HTR-8/SVneo (cell line): ENCODE data around the gene ARMC5.
"Not testable (repeated sequence)": the region's sequence is repeated elsewhere in the genome, so short reads cannot be mapped to it uniquely, and the experiment has no call there.

Source experiments
- DNase-seq: peaks from one replicate; pipeline ENCODE4 v3.0.0; 2011; ENCODE audit warnings: low spot score, mixed read lengths; ENCODE audit not compliant: insufficient read length
- FAIRE-seq: peaks from 2 replicates; lab custom pipeline; 2011; peaks lifted over from hg19 to GRCh38; lab: Jason Lieb, UNC

The ARMC5 gene

GRCh38 chr16:31430380-31431052, 28.8 kb upstream of the ARMC5 start:
- FAIRE-seq (no peak), DNase-seq (no peak)

DNA sequence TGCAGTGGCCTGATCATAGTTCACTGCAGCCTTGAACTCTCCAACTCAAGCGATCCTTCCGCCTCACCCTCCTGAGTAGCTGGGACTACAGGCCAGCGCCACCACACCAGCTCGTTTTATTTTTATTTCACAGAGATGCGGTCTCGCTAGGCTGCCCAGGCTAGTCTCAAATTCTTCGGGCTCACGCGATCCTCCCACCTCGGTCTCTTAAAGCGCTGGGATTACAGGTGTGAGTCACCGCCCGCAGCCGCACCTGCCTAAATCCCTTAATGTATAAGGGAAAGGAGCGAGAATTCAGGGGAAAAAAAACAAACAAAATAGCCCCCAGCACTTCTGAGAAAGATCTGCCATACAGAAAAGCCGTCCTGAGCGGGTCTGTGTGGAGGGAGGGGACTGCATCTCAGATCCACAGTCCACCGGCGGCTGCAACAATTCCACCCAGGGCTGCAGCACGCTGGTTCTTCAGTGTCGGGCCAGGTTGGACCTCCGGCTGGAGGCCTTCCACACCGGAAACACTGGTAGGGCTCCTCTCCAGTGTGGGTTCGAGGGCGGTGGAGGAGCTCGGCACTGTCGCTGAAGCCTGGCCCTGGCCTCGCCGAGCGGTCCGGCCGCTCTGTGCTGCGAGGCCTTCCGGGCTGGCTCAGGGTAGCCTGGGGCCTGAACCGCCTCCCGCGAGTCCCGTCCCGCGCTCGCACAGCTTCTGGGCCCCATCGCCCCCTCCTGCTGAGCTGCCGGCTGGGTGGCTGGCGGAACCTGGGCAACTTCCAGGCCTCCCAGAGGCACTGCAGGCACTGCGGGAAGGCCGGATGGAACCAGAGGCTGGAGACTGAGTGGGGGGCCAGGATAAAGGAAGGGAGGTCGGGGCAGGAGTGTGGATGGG, 23.7 kb upstream of the ARMC5 start:
- DNase-seq (no peak), FAIRE-seq (no peak)

- DNase-seq, result no peak
- no peak for FAIRE-seq
Observed at GRCh38 chr16:31436221-31437045, 22.9 kb upstream of the ARMC5 start.

GRCh38 chr16:31438414-31438813, 20.9 kb upstream of the ARMC5 start:
- no peak for DNase-seq
- no peak for FAIRE-seq

DNA sequence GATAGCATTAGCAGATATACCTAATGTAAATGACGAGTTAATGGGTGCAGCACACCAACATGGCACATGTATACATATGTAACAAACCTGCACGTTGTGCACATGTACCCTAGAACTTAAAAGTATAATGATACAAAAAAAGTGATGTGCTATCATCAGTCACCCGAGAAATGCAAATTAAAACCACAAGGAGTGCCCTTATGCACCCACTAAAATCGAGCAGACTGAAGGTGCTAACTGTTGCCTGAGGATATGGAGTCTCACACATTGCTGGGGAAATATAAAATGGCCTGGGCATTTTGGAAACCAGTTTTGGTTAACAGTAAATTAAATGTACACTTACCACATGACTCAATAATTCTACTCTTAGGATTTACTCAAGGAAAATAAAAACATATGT, 20.3 kb upstream of the ARMC5 start:
- FAIRE-seq, DNase-seq: not testable (repeated sequence)

- DNase-seq, result no peak
- FAIRE-seq, result no peak
Observed at GRCh38 chr16:31439519-31439918, 19.8 kb upstream of the ARMC5 start.

- FAIRE-seq (no peak), DNase-seq (no peak)
Observed at GRCh38 chr16:31440516-31441184, 18.7 kb upstream of the ARMC5 start.

DNA sequence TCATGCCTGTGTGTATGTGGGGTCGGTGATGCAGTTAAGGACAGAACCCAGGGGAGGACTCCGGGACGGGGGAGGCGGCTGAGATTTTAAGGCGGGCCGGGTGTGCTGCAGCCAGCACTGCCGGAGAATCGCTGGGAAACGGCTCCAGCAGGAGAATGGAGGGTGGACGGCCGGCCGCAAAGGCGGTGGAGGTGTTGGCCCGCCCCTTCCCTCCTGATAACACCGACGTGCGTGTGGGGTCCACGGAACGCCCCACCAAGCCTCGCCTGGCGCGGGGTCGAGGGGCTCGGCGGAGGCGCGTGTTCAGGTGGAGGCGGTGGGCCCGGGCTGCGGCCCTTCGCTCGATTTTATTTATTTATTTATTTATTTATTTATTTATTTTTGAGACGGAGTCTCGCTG, 17.3 kb upstream of the ARMC5 start:
- DNase-seq, result no peak
- FAIRE-seq, result no peak

DNA sequence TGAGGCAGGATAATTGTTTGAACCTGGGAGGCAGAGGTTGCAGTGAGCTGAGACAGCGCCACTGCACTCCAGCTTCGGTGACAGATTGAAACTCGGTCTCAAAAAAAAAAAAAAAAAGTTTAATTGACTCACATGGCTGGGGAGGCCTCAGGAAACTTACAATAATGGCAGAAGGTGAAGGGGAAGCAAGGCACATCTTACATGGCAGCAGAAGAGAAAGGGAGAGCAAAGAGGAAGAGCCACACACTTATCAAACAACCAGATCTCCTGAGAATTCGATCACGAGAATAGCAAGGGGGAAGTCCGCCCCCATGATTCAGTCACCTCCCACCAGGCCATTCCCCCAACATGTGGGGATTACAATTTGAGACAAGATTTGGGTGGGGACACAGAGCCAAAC, 13.4 kb upstream of the ARMC5 start:
- not testable (repeated sequence) for FAIRE-seq, DNase-seq

GRCh38 chr16:31451201-31451600, 8.1 kb upstream of the ARMC5 start:
- no peak for FAIRE-seq
- no peak for DNase-seq

DNA sequence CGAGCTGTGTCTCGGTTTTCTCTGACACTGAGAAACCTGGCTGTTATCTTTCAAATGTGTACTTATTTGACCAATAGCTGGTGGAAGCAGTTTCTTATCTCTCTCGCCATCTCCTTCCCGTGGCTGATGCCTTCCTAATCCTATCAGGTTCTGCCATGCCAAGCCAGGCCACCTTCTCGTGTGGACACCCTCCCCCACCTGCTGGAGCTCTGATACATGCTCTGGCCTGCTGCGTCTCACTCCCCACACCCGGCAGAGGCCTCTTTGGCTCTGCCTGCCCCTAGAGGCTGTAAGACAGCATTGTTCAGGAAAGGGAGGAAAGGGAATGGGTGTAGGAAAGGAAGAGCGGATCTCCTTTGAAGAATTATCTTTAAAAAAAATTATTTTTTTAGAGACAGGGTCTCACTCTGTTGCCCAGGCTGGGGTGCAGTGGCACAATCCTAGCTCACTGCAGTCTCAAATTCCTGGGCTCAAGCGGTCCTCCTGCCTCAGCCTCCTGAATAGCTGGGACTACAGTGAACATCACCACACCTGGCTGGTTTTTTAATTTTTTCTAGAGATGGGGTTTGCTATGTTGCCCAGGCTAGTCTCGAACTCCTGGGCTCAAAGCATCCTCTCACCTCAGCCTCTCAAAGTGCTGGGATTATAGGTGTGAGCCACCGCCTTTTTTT, 7.5 kb upstream of the ARMC5 start:
- FAIRE-seq (no peak), DNase-seq (peak; percentile 60)

DNA sequence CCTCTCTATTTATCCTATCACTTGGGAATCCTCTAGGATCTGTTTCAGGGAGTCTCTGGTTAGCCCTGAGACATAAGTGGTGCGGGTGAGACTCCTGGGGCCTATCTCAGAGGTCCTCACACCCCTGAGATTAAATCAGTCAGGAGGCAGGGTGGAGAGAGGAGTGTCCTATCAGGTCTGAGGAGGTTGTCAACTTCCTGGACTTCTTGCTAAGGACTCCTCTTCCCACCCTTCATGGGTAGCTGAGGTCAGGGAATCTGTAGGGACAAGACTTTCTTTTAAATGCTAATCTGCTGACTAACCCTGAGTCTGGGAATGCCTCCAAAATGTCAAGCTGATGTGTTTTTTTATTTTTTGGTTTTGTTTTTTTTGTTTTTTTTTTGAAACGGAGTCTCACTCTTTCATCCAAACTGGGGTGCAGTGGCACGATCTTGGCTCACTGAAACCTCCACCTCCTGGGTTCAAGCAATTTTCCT, 6.6 kb upstream of the ARMC5 start:
- FAIRE-seq, result no peak
- peak; percentile 64 for DNase-seq

DNA sequence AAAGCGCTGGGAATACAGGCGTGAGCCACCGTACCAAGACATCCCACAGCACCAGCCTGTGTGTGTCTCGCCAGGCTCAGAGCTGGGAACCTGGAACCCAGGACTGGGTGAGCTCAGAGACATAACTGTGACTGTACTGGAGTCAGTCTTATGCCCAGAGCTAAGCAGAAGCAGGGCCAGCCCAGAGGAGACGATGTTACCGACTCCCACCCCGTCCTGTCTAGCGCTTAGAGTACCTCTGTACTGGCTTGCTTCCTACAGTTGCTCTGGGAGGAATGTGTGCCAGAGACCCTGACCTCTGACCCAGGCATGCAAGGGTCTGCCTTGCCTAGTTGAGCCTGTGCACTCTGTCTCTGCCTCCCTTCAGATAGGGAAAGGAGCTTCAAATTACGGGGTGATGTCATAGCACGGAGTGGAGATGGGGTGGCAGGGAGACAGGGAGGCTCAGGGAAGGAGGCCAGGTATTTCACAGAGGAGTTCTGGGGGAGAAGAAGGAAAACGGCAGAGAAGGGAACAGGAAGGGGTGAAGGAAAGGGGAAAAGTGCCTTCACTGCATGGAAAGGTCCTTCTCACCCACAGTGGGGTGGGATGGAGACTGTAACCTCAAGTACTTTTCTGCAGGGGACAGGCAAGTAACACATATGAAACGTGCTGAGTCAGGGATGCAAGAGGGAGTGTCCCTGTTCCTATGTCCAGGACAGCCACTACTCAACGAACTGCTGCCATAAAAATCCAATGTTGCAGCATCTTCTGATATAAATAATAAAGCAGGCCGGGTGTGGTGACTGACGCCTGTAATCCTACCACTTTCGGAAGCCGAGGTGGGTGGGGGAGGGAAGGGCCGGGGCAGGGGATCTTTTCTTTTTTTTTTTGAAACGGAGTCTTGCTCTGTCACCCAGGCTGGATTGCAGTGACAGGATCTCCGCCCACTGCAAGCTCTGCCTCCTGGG, 5.8 kb upstream of the ARMC5 start:
- DNase-seq (no peak), FAIRE-seq (no peak)

DNA sequence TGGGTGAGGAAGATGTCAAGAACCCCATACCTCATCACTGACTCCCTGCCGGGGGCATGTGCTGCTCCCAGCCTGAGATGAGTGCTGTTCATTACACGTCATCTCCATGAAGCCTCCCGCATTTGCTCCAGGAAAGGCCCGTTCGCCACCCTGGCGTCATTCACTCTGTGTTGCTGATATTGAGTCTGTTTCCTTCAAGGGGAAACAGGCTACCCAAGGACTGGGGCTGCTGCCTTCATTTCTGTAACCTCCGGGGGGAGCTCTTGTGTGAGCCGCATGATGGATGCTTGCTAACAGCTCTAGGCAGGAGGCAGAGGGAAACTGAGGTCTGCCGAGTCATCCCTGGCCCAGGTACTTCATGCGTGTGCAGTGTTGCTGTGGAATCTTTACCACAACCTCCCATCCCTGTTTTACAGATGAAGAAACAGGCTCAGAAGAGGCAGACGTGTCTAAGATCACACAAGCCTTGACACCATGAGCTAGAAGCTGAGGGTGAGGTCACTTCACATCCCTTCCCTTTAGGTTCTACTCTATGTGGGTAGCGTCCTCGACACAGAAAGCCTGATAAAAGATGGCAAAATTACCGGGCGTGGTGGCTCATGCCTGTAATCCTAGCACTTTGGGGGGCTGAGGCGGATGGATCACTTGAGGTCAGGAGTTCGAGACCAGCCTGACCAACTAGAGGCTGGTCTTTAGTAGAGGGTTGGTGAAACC, 3.5 kb upstream of the ARMC5 start:
- no peak for FAIRE-seq
- DNase-seq, result no peak

- FAIRE-seq, result no peak
- no peak for DNase-seq
Observed at GRCh38 chr16:31456988-31457360, 2.3 kb upstream of the ARMC5 start.

- no peak for FAIRE-seq
- DNase-seq, result no peak
Observed at GRCh38 chr16:31458073-31458843, 1.0 kb upstream of the ARMC5 start.
